ENCODE measurements around the gene SH3RF1.
"Not testable (repeated sequence)": the region's sequence is repeated elsewhere in the genome, so short reads cannot be mapped to it uniquely, and the experiment has no call there.

Gene SH3RF1

GRCh38 chr4:169225812-169226211 is 44.9 kb downstream of the SH3RF1 start:
- DNase-seq (ENCODE audit: low spot score), result no peak

GRCh38 chr4:169225058-169225751 is 45.6 kb downstream of the SH3RF1 start:
- DNase-seq (ENCODE audit: low spot score), result no peak

- DNase-seq (ENCODE audit: low spot score), result no peak
Observed at GRCh38 chr4:169222761-169223160, 48.0 kb downstream of the SH3RF1 start.

GRCh38 chr4:169221662-169222061 is 49.1 kb downstream of the SH3RF1 start:
- DNase-seq (ENCODE audit: low spot score), result no peak

GRCh38 chr4:169220854-169221411 is 49.8 kb downstream of the SH3RF1 start:
- DNase-seq (ENCODE audit: low spot score), result no peak

GRCh38 chr4:169220447-169220846 is 50.3 kb downstream of the SH3RF1 start:
- no peak for DNase-seq (ENCODE audit: low spot score)

- DNase-seq (ENCODE audit: low spot score), result peak; percentile 32
Observed at GRCh38 chr4:169219440-169219839, 51.3 kb downstream of the SH3RF1 start.

- DNase-seq (ENCODE audit: low spot score), result no peak
Observed at GRCh38 chr4:169215656-169216055, 55.1 kb downstream of the SH3RF1 start.

GRCh38 chr4:169212981-169213380 is 57.8 kb downstream of the SH3RF1 start:
- no peak for DNase-seq (ENCODE audit: low spot score)

GRCh38 chr4:169210504-169211118 is 60.1 kb downstream of the SH3RF1 start:
- no peak for DNase-seq (ENCODE audit: low spot score)

- DNase-seq (ENCODE audit: low spot score), result no peak
Observed at GRCh38 chr4:169209388-169209883, 61.3 kb downstream of the SH3RF1 start.

- no peak for DNase-seq (ENCODE audit: low spot score)
Observed at GRCh38 chr4:169208516-169208915, 62.2 kb downstream of the SH3RF1 start.

- no peak for DNase-seq (ENCODE audit: low spot score)
Observed at GRCh38 chr4:169208090-169208455, 62.7 kb downstream of the SH3RF1 start.

- no peak for DNase-seq (ENCODE audit: low spot score)
Observed at GRCh38 chr4:169207436-169208089, 63.2 kb downstream of the SH3RF1 start.

- DNase-seq (ENCODE audit: low spot score), result no peak
Observed at GRCh38 chr4:169205744-169206080, 65.0 kb downstream of the SH3RF1 start.

- DNase-seq (ENCODE audit: low spot score), result no peak
Observed at GRCh38 chr4:169205075-169205743, 65.5 kb downstream of the SH3RF1 start.

- DNase-seq (ENCODE audit: low spot score), result no peak
Observed at GRCh38 chr4:169203891-169204290, 66.9 kb downstream of the SH3RF1 start.

GRCh38 chr4:169203278-169203677 is 67.5 kb downstream of the SH3RF1 start:
- not testable (repeated sequence) for DNase-seq (ENCODE audit: low spot score)

- DNase-seq (ENCODE audit: low spot score), result no peak
Observed at GRCh38 chr4:169202878-169203277, 67.9 kb downstream of the SH3RF1 start.

- DNase-seq (ENCODE audit: low spot score), result peak; percentile 42
Observed at GRCh38 chr4:169202145-169202699, 68.5 kb downstream of the SH3RF1 start.

GRCh38 chr4:169201222-169202144 is 69.3 kb downstream of the SH3RF1 start:
- DNase-seq (ENCODE audit: low spot score), result no peak

All from pons (tissue), 1 donor.